Thyroid gland (tissue), 4 donors: ENCODE measurements around the gene SLC22A4. TPM values are rescaled to one million over a fixed set of nuclear protein-coding genes. Genes with fewer than 3 reads are reported as not detected.

Source experiments
- DNase-seq, 2 donors: peaks; one replicate each; pipeline ENCODE4 v3.0.0-alpha.2; 2019
- H3K27ac ChIP-seq, 3 donors: fragments of 200-600 bp; sonication (generic); 1 replicate in 2 of 3; 2 replicates in 1 of 3; pipeline ENCODE4 v1.5.1; 2016 to 2019; ENCODE audit warnings: mild to moderate bottlenecking in 1 of 3, moderate library complexity in 1 of 3
- H3K27me3 ChIP-seq: fragments of 200-600 bp; sonication (generic); one replicate; pipeline ENCODE4 v1.5.1; 2019
- H3K36me3 ChIP-seq, 2 donors: fragments of 200-600 bp; sonication (generic); one replicate each; pipeline ENCODE4 v1.5.1; 2016 to 2019
- H3K4me1 ChIP-seq, 2 donors: fragments of 200-600 bp; sonication (generic); one replicate each; pipeline ENCODE4 v1.5.1; 2017 to 2019
- H3K4me3 ChIP-seq, 3 donors: fragments of 200-600 bp; sonication (generic); replicated peaks in 1 of 3; 1 replicate in 2 of 3; 2 replicates in 1 of 3; pipeline ENCODE4 v1.5.1; 2016; ENCODE audit warnings: mild to moderate bottlenecking in 1 of 3
- H3K9me3 ChIP-seq: fragments of 200-600 bp; sonication (generic); one replicate; pipeline ENCODE4 v1.5.1; 2017
- POLR2A ChIP-seq, 2 donors: fragments of 450-650 bp; IDR thresholded peaks; one replicate each; pipeline ENCODE4 v1.6.1; 2017; ENCODE audit warnings: antibody characterized with exemption in 2 of 2, mild to moderate bottlenecking in 2 of 2, moderate library complexity in 1 of 2
- WGBS, 2 donors: methylation state at CpG; one replicate each; pipeline ENCODE4 v1.1.5; 2017; 5-methylcytosine and 5-hydroxymethylcytosine counted together
- intact Hi-C: fragments of 100-400 bp; cut with DNase I; formaldehyde crosslinking; loops from one replicate; pipeline ENCODE4 v1.15.1; 2023
- total RNA-seq, 4 donors: library from RNA; depleted of rRNA; stranded (reverse); fragments of >200 nt; gene quantifications; one replicate each; pipeline ENCODE4 v1.2.3, GENCODE V29; 2016
- TF ChIP-seq, protein P1 (sequence below), 6 experiments: fragments of 200-600 bp in 3 of 6; fragments of 450-650 bp in 3 of 6; sonication (generic) in 3 of 6; IDR thresholded peaks; one replicate each; pipeline ENCODE4 v1.5.1; 2016 to 2019; ENCODE audit warnings: antibody characterized with exemption in 6 of 6, mild to moderate bottlenecking in 2 of 6, inconsistent platforms in 1 of 6, moderate library complexity in 1 of 6

The SLC22A4 gene
- total RNA-seq, 4 donors from 2014 or later = 0.54 to 0.78 TPM; not detected in 2

DNA sequence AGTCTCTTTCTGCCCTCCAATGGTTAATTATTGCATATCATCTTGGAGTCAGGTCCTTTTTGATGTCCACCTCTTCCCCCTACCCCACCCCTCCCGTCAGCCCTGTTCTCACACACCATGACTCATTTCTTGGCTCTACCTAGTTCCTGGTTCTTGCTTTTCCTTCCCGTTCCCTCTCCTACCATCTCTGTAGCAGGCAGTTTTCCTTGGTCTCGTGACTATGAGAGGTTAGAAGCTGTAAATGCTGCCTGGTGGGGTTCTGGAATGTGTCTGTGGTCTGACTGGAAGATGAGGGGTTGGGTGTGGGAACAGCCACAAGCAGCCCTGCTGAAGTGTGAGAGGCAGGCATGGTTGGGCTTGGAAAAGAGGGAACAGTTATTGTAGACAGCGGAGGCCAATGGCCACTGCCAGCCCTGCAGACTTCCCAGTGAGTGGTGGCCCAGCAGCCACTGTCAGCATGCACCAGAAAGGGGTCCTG, 93.5 kb downstream of the SLC22A4 start:
- TF ChIP-seq, protein P1, sequence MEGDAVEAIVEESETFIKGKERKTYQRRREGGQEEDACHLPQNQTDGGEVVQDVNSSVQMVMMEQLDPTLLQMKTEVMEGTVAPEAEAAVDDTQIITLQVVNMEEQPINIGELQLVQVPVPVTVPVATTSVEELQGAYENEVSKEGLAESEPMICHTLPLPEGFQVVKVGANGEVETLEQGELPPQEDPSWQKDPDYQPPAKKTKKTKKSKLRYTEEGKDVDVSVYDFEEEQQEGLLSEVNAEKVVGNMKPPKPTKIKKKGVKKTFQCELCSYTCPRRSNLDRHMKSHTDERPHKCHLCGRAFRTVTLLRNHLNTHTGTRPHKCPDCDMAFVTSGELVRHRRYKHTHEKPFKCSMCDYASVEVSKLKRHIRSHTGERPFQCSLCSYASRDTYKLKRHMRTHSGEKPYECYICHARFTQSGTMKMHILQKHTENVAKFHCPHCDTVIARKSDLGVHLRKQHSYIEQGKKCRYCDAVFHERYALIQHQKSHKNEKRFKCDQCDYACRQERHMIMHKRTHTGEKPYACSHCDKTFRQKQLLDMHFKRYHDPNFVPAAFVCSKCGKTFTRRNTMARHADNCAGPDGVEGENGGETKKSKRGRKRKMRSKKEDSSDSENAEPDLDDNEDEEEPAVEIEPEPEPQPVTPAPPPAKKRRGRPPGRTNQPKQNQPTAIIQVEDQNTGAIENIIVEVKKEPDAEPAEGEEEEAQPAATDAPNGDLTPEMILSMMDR (IDR thresholded peaks at IDR 0.05) = no peak
- no peak for TF ChIP-seq POLR2A (IDR thresholded peaks at IDR 0.05)
- DNase-seq = peak; percentile 52 to 63
- peak overlapping the region; percentile 89 to 93 (median 92) for H3K27ac ChIP-seq
- H3K27me3 ChIP-seq = no peaks in the 10 kb centered on the region
- peaks cover 24 to 59% of the 10 kb centered on the region in 2 donors for H3K4me1 ChIP-seq
- H3K4me3 ChIP-seq = no peak overlapping the region
- H3K9me3 ChIP-seq = no peaks in the 10 kb centered on the region
- WGBS, 2 donors = 12 to 16% methylated on average over 4 of the region's 4 CpGs
- H3K36me3 ChIP-seq = peaks cover 6 to 8% of the 10 kb centered on the region in 2 donors
- intact Hi-C loops = loop anchor here (2.0 to 10.0 kb wide), 2 partner anchors 111 to 437 kb away; no protein-coding TSS in a partner anchor

DNA sequence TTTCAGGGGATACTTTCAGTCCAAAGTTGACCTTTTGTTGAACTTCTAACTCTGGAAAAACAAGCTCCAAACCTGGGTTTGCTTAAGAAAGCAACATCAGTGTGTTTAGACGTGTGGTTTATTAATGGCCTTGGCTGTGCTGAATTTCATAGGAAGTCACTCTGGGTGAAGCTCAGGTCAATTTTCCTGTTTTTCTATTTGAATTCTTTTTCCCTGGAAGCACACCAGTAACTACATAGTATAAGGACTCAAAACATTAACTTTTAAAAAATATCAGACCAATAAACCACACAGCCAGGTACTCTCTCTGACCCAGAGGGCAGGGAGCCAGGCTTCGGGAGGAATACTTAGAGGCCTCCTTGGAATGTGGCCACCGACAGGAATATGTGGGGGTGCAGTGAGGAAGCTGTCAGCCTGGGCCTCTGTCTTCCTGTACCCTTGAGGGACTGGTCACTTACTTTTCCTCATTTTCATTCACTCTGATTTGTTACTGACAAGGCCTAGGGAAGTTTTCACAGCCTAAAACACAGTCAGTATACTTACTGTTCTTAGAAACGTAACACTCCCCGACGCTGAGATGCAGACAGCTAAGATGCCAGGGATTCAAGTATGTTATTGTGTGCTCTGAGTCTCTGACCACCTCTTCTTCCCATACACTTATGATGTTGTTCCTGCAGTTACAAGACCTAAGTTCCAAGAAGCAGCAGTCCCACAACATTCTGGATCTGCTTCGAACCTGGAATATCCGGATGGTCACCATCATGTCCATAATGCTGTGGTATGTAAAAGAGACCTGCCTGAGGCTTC, 94.3 kb downstream of the SLC22A4 start:
- 24 to 26% methylated on average over 8 of the region's 8 CpGs for WGBS, 2 donors
- DNase-seq = peak; percentile 77
- intact Hi-C loops = loop anchor here (10.0 kb wide), 1 partner anchor 436 kb away; no protein-coding TSS in a partner anchor
- H3K4me3 ChIP-seq = no peak overlapping the region
- H3K36me3 ChIP-seq = peaks cover 6 to 8% of the 10 kb centered on the region in 2 donors
- no peaks in the 10 kb centered on the region for H3K27me3 ChIP-seq
- peak overlapping the region; percentile 89 to 93 (median 92) for H3K27ac ChIP-seq
- H3K9me3 ChIP-seq = no peaks in the 10 kb centered on the region
- TF ChIP-seq, protein P1 (IDR thresholded peaks at IDR 0.05) = no peak
- peaks cover 24 to 59% of the 10 kb centered on the region in 2 donors for H3K4me1 ChIP-seq

DNA sequence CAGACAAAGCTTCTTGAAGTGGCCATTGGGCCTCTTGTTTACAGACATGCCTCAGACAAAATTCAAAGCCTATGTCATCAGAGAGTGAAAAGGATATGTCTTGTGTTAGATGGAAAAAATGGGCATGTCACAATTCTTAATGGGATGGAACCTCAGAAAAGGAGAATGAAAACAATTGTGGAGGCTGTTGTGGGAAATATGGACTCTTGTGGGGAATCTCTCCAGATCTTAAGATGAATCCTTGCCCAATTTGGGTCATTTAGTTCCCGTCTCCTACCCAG, 94.8 kb downstream of the SLC22A4 start:
- DNase-seq = no peak
- peaks cover 5 to 6% of the 10 kb centered on the region in 2 donors for H3K36me3 ChIP-seq
- peak overlapping the region; percentile 89 to 93 (median 92) for H3K27ac ChIP-seq
- 86 to 95% methylated on average over 1 of the region's 1 CpG for WGBS, 2 donors
- peaks cover 24 to 62% of the 10 kb centered on the region in 2 donors for H3K4me1 ChIP-seq
- H3K4me3 ChIP-seq = no peak overlapping the region
- H3K27me3 ChIP-seq = no peaks in the 10 kb centered on the region
- H3K9me3 ChIP-seq = no peaks in the 10 kb centered on the region
- no peak for TF ChIP-seq POLR2A (IDR thresholded peaks at IDR 0.05)
- TF ChIP-seq, protein P1 (IDR thresholded peaks at IDR 0.05) = no peak
- intact Hi-C loops = loop anchor here (10.0 kb wide), 1 partner anchor 436 kb away; no protein-coding TSS in a partner anchor

DNA sequence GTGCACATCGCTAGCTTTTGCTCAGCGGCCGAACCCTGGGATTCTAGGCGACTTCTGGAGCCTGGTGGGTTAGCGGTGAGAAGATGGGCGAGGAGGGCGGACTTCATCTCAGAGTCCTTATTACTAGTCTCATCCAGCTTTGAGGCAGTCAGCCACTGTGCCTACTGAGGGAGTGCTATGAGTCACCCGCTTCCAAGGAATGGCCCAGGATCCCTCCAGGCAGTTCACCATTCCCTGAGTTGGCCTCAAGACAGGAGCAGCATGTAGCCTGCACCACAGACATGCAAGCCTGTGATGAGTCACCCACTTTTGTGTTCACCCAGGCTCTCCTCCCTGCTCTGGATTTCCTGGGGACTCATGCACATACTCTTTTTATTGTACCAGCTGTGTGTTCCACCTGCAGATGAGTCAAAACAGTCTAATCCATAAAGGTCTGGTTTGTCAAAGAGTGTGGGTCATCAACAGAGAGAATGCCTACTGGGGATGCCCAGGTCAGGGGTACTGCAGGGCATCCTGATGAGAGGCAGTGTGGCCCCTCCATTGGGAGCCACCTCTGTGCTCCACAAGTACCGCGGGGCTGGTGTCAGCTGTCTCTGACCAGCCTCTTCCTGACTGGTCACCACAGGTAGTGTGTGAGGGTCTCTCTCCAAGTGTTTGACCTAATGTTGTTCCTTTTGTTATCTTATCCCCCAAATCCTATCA, 95.5 kb downstream of the SLC22A4 start:
- peak; percentile 69 to 75 for DNase-seq
- intact Hi-C loops = loop anchor here (10.0 kb wide), 1 partner anchor 435 kb away; no protein-coding TSS in a partner anchor
- Histone ChIP-seq H3K4me3 (no peak overlapping the region), H3K9me3 (no peaks in the 10 kb centered on the region), H3K36me3 (peaks cover 0 to 4% of the 10 kb centered on the region in 2 donors), H3K27me3 (no peaks in the 10 kb centered on the region), H3K27ac (peak overlapping the region in 2 of 3 donors; percentile 92 to 93), H3K4me1 (peaks cover 27 to 69% of the 10 kb centered on the region in 2 donors)
- 95% methylated on average over 10 of the region's 10 CpGs for WGBS, 2 donors
- TF ChIP-seq POLR2A (IDR thresholded peaks at IDR 0.05) = no peak

DNA sequence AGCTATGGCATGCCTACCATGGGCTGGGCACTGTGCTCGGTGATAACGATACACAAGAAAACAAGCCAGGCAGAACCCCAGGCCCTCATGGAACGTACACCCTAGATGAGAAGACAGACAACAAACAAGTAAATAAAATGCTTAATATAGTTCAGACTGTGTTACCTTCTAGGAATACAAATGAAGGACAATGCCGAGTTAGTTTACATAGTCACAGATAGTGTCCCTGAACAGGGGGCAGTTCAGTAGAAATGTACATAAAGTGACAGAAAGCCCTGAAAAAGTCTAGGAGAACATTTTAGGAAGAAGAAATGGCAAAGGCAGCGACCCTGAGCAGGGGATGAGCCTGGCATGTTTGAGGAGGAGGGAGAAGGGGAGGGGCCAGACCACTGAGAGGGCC, 97.1 kb downstream of the SLC22A4 start:
- 88 to 93% methylated on average over 5 of the region's 5 CpGs for WGBS, 2 donors
- DNase-seq = no peak
- Histone ChIP-seq H3K4me1 (peaks cover 27 to 70% of the 10 kb centered on the region in 2 donors), H3K9me3 (no peaks in the 10 kb centered on the region), H3K27me3 (no peaks in the 10 kb centered on the region), H3K4me3 (no peak overlapping the region), H3K27ac (no peak overlapping the region), H3K36me3 (peaks cover 0 to 4% of the 10 kb centered on the region in 2 donors)
- TF ChIP-seq, protein P1 (IDR thresholded peaks at IDR 0.05) = no peak
- no peak for TF ChIP-seq POLR2A (IDR thresholded peaks at IDR 0.05)
- intact Hi-C loops = no loop called here
